HEK293T (cell line): Measurements from ENCODE around the gene TBC1D2.
"Not testable (repeated sequence)": the region's sequence is repeated elsewhere in the genome, so short reads cannot be mapped to it uniquely, and the experiment has no call there.

Source experiments
- CTCF ChIA-PET: fragments of 350-600 bp; formaldehyde crosslinking; extraction: SDS; loops from one replicate; lab custom pipeline; 2021; ENCODE audit warnings: antibody characterized with exemption, inconsistent platforms; lab: Yijun Ruan, JAX
- POLR2A ChIA-PET: fragments of 350-600 bp; formaldehyde crosslinking; extraction: SDS; loops from one replicate; lab custom pipeline; 2020; ENCODE audit warnings: antibody characterized with exemption, inconsistent platforms; lab: Yijun Ruan, JAX
- DNase-seq: peaks from one replicate; pipeline ENCODE4 v3.0.0; 2012; ENCODE audit warnings: mixed read lengths; ENCODE audit errors: extremely low spot score
- ARNT ChIP-seq: fragments of 450-650 bp; IDR thresholded peaks from 2 replicates; pipeline ENCODE4 v1.6.1; 2017; ENCODE audit warnings: mild to moderate bottlenecking
- BHLHE40 ChIP-seq: fragments of 450-650 bp; IDR thresholded peaks from 2 replicates; pipeline ENCODE4 v1.6.1; 2016; ENCODE audit warnings: mild to moderate bottlenecking, moderate library complexity, borderline replicate concordance
- CTBP1 ChIP-seq: fragments of 450-650 bp; IDR thresholded peaks from 2 replicates; pipeline ENCODE4 v1.6.1; 2016; ENCODE audit warnings: borderline replicate concordance
- ELF4 ChIP-seq: fragments of 450-650 bp; IDR thresholded peaks from 2 replicates; pipeline ENCODE4 v1.6.1; 2017; ENCODE audit warnings: antibody characterized with exemption
- FOXA1 ChIP-seq: fragments of 450-650 bp; IDR thresholded peaks from 2 replicates; pipeline ENCODE4 v1.6.1; 2016; ENCODE audit warnings: mild to moderate bottlenecking
- FOXK2 ChIP-seq: fragments of 450-650 bp; IDR thresholded peaks from 2 replicates; pipeline ENCODE4 v1.6.1; 2016; ENCODE audit warnings: mild to moderate bottlenecking
- FOXM1 ChIP-seq: fragments of 450-650 bp; IDR thresholded peaks from 2 replicates; pipeline ENCODE4 v1.6.1; 2017; ENCODE audit warnings: mild to moderate bottlenecking, borderline replicate concordance
- HDGF ChIP-seq: fragments of 450-650 bp; IDR thresholded peaks from 2 replicates; pipeline ENCODE4 v1.6.1; 2017; ENCODE audit warnings: antibody characterized with exemption, borderline replicate concordance
- L3MBTL2 ChIP-seq: fragments of 450-650 bp; conservative IDR thresholded peaks from 2 replicates; pipeline ENCODE4 v1.6.1; 2016; ENCODE audit warnings: mild to moderate bottlenecking
- LEF1 ChIP-seq: fragments of 450-650 bp; IDR thresholded peaks from 2 replicates; pipeline ENCODE4 v1.6.1; 2017; ENCODE audit warnings: mild to moderate bottlenecking, borderline replicate concordance
- NFRKB ChIP-seq: fragments of 450-650 bp; IDR thresholded peaks from 2 replicates; pipeline ENCODE4 v1.6.1; 2016; ENCODE audit warnings: mild to moderate bottlenecking, moderate library complexity
- SP1 ChIP-seq: fragments of 450-650 bp; IDR thresholded peaks from 2 replicates; pipeline ENCODE4 v1.6.1; 2017
- SUZ12 ChIP-seq: fragments of 450-650 bp; IDR thresholded peaks from 2 replicates; pipeline ENCODE4 v1.6.1; 2016; ENCODE audit warnings: mild to moderate bottlenecking
- TARDBP ChIP-seq: fragments of 450-650 bp; IDR thresholded peaks from 2 replicates; pipeline ENCODE4 v1.6.1; 2016
- ZNF384 ChIP-seq: fragments of 450-650 bp; IDR thresholded peaks from 2 replicates; pipeline ENCODE4 v1.6.1; 2016
- TF ChIP-seq, protein P1 (sequence below): fragments of 450-650 bp; IDR thresholded peaks from 2 replicates; pipeline ENCODE4 v1.6.1; 2016

Gene TBC1D2

DNA sequence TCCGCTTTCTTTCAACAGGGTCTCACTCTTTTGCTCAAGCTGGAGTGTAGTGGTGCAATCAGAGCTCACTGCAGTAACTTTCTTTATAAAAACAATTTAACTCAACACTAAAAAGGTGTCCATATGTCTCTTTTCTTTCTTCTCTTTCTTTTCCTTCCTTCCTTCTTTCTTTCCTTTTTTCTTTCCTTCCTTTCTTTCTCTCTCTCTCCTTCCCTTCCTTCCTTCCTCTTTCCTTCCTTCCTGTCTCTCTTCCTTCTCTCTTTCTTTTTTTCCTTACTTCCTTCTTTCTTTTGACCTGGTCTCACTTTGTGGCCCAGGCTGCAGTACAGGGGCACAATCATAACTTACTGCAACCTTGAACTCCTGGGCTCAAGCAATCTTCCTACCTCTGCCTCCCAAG lies 25.8 kb upstream of the TBC1D2 start:
- no peak for TF ChIP-seq LEF1
- ChIA-PET CTCF (no interaction called here), POLR2A (interaction anchor here (0.7 to 0.9 kb wide), 2 partner anchors 163 to 452 kb away, joined by 3 read pairs; partner anchors contain the start of gene TRIM14)
- DNase-seq = no peak

- ChIA-PET CTCF (no interaction called here), POLR2A (interaction anchor here (0.9 kb wide), 1 partner anchor 162 kb away, joined by 3 read pairs; the partner anchor contains the start of gene TRIM14)
- peak; percentile 81 for TF ChIP-seq ARNT
- TF ChIP-seq, protein P1, sequence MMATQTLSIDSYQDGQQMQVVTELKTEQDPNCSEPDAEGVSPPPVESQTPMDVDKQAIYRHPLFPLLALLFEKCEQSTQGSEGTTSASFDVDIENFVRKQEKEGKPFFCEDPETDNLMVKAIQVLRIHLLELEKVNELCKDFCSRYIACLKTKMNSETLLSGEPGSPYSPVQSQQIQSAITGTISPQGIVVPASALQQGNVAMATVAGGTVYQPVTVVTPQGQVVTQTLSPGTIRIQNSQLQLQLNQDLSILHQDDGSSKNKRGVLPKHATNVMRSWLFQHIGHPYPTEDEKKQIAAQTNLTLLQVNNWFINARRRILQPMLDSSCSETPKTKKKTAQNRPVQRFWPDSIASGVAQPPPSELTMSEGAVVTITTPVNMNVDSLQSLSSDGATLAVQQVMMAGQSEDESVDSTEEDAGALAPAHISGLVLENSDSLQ = peak; percentile 87; the same call in 1 of the 2 replicates
- peak; percentile 93 for TF ChIP-seq CTBP1
- TF ChIP-seq TARDBP = no peak
- 0 out of 2 replicates have a peak, but pooled peaks have one; percentile 29 for TF ChIP-seq FOXA1
- DNase-seq = peak; percentile 58
These were observed 25.1 kb upstream of the TBC1D2 start for GRCh38 chr9:98280574-98280973.

GRCh38 chr9:98280162-98280561 lies 24.7 kb upstream of the TBC1D2 start:
- CTCF ChIA-PET = no interaction called here
- TF ChIP-seq, protein P1 = no peak
- TF ChIP-seq SP1 (no peak), ELF4 (no peak), BHLHE40 (no peak), FOXM1 (no peak), ZNF384 (no peak), NFRKB (no peak), TARDBP (no peak), HDGF (no peak), LEF1 (no peak), FOXK2 (no peak), FOXA1 (no peak), SUZ12 (no peak), ARNT (no peak), L3MBTL2 (no peak)
- DNase-seq = no peak
- POLR2A ChIA-PET = interaction anchor here (0.9 kb wide), 1 partner anchor 162 kb away, joined by 3 read pairs; the partner anchor contains the start of gene TRIM14

GRCh38 chr9:98276907-98277469 lies 21.5 kb upstream of the TBC1D2 start:
- POLR2A ChIA-PET = no interaction called here
- no peak for TF ChIP-seq NFRKB
- no peak for TF ChIP-seq TARDBP
- TF ChIP-seq ZNF384 = no peak
- no peak for TF ChIP-seq SP1
- TF ChIP-seq FOXM1 = no peak
- no peak for TF ChIP-seq FOXA1
- TF ChIP-seq, protein P1 = no peak
- no peak for TF ChIP-seq LEF1
- TF ChIP-seq L3MBTL2 = no peak
- TF ChIP-seq BHLHE40 = no peak
- TF ChIP-seq ARNT = no peak
- TF ChIP-seq ELF4 = no peak
- TF ChIP-seq SUZ12 = no peak
- no peak for TF ChIP-seq CTBP1
- no peak for TF ChIP-seq HDGF
- TF ChIP-seq FOXK2 = no peak
- CTCF ChIA-PET = no interaction called here
- DNase-seq = no peak

GRCh38 chr9:98275159-98275558 lies 19.7 kb upstream of the TBC1D2 start:
- TF ChIP-seq NFRKB = no peak
- TF ChIP-seq LEF1 = no peak
- TF ChIP-seq HDGF = no peak
- no peak for TF ChIP-seq ELF4
- no peak for TF ChIP-seq ZNF384
- TF ChIP-seq FOXA1 = no peak
- TF ChIP-seq L3MBTL2 = no peak
- DNase-seq = no peak
- CTCF ChIA-PET = no interaction called here
- POLR2A ChIA-PET = no interaction called here

- POLR2A ChIA-PET = no interaction called here
- no peak for TF ChIP-seq HDGF
- no peak for TF ChIP-seq FOXA1
- no peak for TF ChIP-seq LEF1
- TF ChIP-seq, protein P1 = no peak
- TF ChIP-seq CTBP1 = no peak
- no peak for TF ChIP-seq ARNT
- TF ChIP-seq ZNF384 = no peak
- TF ChIP-seq NFRKB = no peak
- TF ChIP-seq BHLHE40 = no peak
- CTCF ChIA-PET = no interaction called here
- DNase-seq = no peak
These were observed 16.6 kb upstream of the TBC1D2 start for GRCh38 chr9:98272083-98272482.

- TF ChIP-seq CTBP1 (no peak), FOXA1 (no peak)
- POLR2A ChIA-PET = no interaction called here
- no peak for DNase-seq
- CTCF ChIA-PET = no interaction called here
These were observed 16.0 kb upstream of the TBC1D2 start for GRCh38 chr9:98271479-98271878.

GRCh38 chr9:98270284-98270683 lies 14.8 kb upstream of the TBC1D2 start:
- POLR2A ChIA-PET, DNase-seq, CTCF ChIA-PET: not testable (repeated sequence)

DNA sequence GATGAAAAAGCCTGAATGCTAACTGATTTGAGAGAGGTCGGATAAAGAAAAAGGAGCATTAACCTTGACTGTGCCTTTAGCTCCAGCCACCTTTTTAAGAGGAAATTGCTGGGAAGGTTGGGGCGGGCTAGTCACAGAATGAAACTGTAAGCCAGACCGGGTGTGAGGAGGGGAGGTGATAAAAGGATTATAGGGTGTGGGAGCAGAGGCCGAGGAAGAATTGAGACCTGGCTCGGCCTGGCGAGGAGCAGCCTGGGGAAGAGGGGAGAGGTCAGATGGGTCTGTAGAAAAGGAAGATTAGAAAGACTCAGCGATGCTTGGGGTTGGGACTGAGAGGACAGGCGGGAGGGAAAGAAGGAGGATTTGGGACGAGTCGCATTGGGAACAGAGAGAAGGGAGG lies 14.2 kb upstream of the TBC1D2 start:
- DNase-seq, POLR2A ChIA-PET, CTCF ChIA-PET: not testable (repeated sequence)

GRCh38 chr9:98267556-98267955 lies 12.1 kb upstream of the TBC1D2 start:
- DNase-seq, CTCF ChIA-PET, POLR2A ChIA-PET: not testable (repeated sequence)
